Keratinocyte (primary cell): ENCODE results near the gene CMAS.

Experiments
- EZH2 ChIP-seq: IDR thresholded peaks from one replicate; pipeline ENCODE4 v1.6.1; 2012; ENCODE audit warnings: inconsistent platforms, mild to moderate bottlenecking, low read length, moderate library complexity
- TF ChIP-seq, protein P1 (sequence below), 3 experiments: IDR thresholded peaks in 1 of 3; conservative IDR thresholded peaks in 1 of 3; optimal IDR thresholded peaks in 1 of 3; 2 replicates in 2 of 3; 3 replicates in 1 of 3; pipeline versions ENCODE3 to v1.5.1; 2011; ENCODE audit warnings: low read length in 3 of 3, mild to moderate bottlenecking in 3 of 3, moderate library complexity in 2 of 3, control low read depth in 1 of 3, inconsistent platforms in 1 of 3; ENCODE audit not compliant: insufficient read depth in 2 of 3; ENCODE audit errors: extremely low read depth in 1 of 3

GRCh38 chr12:22069851-22070250 lies 23.8 kb downstream of the CMAS start:
- TF ChIP-seq, protein P1, sequence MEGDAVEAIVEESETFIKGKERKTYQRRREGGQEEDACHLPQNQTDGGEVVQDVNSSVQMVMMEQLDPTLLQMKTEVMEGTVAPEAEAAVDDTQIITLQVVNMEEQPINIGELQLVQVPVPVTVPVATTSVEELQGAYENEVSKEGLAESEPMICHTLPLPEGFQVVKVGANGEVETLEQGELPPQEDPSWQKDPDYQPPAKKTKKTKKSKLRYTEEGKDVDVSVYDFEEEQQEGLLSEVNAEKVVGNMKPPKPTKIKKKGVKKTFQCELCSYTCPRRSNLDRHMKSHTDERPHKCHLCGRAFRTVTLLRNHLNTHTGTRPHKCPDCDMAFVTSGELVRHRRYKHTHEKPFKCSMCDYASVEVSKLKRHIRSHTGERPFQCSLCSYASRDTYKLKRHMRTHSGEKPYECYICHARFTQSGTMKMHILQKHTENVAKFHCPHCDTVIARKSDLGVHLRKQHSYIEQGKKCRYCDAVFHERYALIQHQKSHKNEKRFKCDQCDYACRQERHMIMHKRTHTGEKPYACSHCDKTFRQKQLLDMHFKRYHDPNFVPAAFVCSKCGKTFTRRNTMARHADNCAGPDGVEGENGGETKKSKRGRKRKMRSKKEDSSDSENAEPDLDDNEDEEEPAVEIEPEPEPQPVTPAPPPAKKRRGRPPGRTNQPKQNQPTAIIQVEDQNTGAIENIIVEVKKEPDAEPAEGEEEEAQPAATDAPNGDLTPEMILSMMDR (optimal IDR thresholded peaks at IDR 0.05 in 1 of 3, IDR thresholded peaks at IDR 0.05 in 1 of 3, conservative IDR thresholded peaks at IDR 0.05 in 1 of 3; ENCODE audit: extremely low read depth in 1 of 3, insufficient read depth in 2 of 3, low read length in 3 of 3): no peak
- no peak for TF ChIP-seq EZH2
